HL-60 (cell line): ENCODE measurements around the gene FN3KRP.

Experiments
- DNase-seq, 2 experiments: peaks; one replicate each; pipeline ENCODE4 v3.0.0-alpha.2; 2010 to 2020; ENCODE audit warnings: low read depth in 1 of 2, low spot score in 1 of 2
- H3K27ac ChIP-seq: fragments of 250-450 bp; sonication (Bioruptor Pico); replicated peaks from 2 replicates; pipeline ENCODE4 v1.5.1; 2020; ENCODE audit warnings: mild to moderate bottlenecking, moderate library complexity
- H3K27me3 ChIP-seq: fragments of 250-450 bp; sonication (Bioruptor Pico); 2 replicates; pipeline ENCODE4 v1.5.1; 2021; ENCODE audit warnings: mild to moderate bottlenecking, moderate library complexity; ENCODE audit not compliant: insufficient read depth, poor library complexity, severe bottlenecking
- H3K4me3 ChIP-seq: replicated peaks from 2 replicates; pipeline ENCODE4 v1.5.1; 2011; ENCODE audit warnings: mild to moderate bottlenecking, control low read depth, low read length; ENCODE audit not compliant: insufficient read depth
- GABPA ChIP-seq: IDR thresholded peaks from 2 replicates; pipeline ENCODE4 v1.6.1; 2012; ENCODE audit warnings: low read depth
- POLR2AphosphoS5 ChIP-seq: IDR thresholded peaks from 2 replicates; pipeline ENCODE4 v1.6.1; 2012; ENCODE audit warnings: low read depth
- REST ChIP-seq: IDR thresholded peaks from 2 replicates; pipeline ENCODE4 v1.6.1; 2012; ENCODE audit warnings: low read depth; ENCODE audit not compliant: insufficient replicate concordance
- SPI1 ChIP-seq: IDR thresholded peaks from 2 replicates; pipeline ENCODE4 v1.6.1; 2012; ENCODE audit warnings: low read depth, mild to moderate bottlenecking, borderline replicate concordance
- TF ChIP-seq, protein P1 (sequence below): IDR thresholded peaks from one replicate; pipeline ENCODE4 v1.5.1; 2011; ENCODE audit warnings: low read length, control low read depth, inconsistent platforms; ENCODE audit not compliant: insufficient read depth

FN3KRP gene

GRCh38 chr17:82698065-82698973 lies 18.2 kb upstream of the FN3KRP start, which contains the start of gene RAB40B:
RAB40B (minus strand) TSS chr17:82698698; CDS start chr17:82698596, 102 bp downstream.
- peaks cover 8% of the 10 kb centered on the region for H3K27me3 ChIP-seq
- peak within 1 kb of the TSS; percentile 60 for H3K4me3 ChIP-seq
- DNase-seq: peak; percentile 92 to 98
- no peak within 1 kb of the TSS for H3K27ac ChIP-seq
- TF ChIP-seq SPI1: no peak
- TF ChIP-seq, protein P1, sequence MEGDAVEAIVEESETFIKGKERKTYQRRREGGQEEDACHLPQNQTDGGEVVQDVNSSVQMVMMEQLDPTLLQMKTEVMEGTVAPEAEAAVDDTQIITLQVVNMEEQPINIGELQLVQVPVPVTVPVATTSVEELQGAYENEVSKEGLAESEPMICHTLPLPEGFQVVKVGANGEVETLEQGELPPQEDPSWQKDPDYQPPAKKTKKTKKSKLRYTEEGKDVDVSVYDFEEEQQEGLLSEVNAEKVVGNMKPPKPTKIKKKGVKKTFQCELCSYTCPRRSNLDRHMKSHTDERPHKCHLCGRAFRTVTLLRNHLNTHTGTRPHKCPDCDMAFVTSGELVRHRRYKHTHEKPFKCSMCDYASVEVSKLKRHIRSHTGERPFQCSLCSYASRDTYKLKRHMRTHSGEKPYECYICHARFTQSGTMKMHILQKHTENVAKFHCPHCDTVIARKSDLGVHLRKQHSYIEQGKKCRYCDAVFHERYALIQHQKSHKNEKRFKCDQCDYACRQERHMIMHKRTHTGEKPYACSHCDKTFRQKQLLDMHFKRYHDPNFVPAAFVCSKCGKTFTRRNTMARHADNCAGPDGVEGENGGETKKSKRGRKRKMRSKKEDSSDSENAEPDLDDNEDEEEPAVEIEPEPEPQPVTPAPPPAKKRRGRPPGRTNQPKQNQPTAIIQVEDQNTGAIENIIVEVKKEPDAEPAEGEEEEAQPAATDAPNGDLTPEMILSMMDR: no peak
- TF ChIP-seq POLR2AphosphoS5: no peak
- TF ChIP-seq REST: no peak
- TF ChIP-seq GABPA: no peak

- Histone ChIP-seq H3K27ac (no peak overlapping the region), H3K4me3 (peak overlapping the region; percentile 60), H3K27me3 (peaks cover 8% of the 10 kb centered on the region)
- TF ChIP-seq SPI1 (no peak), REST (no peak), POLR2AphosphoS5 (no peak), GABPA (no peak)
- TF ChIP-seq, protein P1: no peak
- DNase-seq: peak in 1 of 2 experiments; percentile 5
Observed at GRCh38 chr17:82698974-82699442, 17.5 kb upstream of the FN3KRP start.

DNA sequence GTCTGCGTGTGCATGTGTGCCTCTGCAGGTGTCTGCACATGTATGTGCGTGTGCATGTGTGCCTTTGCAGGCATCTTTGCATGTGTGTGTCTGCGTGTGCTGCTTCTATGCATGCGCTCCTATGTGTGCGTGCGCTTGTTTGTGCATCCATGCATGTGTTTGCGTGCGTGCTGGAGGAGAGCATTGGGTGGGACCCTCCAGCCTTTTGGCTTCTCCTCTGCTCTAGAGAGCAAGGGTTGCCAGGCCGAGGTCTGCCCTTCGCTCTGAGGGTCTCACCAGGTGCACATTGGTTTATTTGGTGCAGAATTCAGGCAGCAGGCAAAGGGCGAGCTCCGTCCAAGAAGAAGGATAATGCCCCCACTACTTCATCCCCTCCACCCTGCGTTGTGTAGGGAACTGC lies 17.0 kb upstream of the FN3KRP start:
- no peak for DNase-seq
- Histone ChIP-seq H3K27me3 (peaks cover 8% of the 10 kb centered on the region), H3K4me3 (no peak overlapping the region), H3K27ac (no peak overlapping the region)
- TF ChIP-seq REST (no peak), POLR2AphosphoS5 (no peak), SPI1 (no peak), GABPA (no peak)
- TF ChIP-seq, protein P1: no peak
